ENCODE results near the gene KCTD14.

- no peak for TF ChIP-seq YY1 (IDR thresholded peaks at IDR 0.05)
- TF ChIP-seq, protein P1, sequence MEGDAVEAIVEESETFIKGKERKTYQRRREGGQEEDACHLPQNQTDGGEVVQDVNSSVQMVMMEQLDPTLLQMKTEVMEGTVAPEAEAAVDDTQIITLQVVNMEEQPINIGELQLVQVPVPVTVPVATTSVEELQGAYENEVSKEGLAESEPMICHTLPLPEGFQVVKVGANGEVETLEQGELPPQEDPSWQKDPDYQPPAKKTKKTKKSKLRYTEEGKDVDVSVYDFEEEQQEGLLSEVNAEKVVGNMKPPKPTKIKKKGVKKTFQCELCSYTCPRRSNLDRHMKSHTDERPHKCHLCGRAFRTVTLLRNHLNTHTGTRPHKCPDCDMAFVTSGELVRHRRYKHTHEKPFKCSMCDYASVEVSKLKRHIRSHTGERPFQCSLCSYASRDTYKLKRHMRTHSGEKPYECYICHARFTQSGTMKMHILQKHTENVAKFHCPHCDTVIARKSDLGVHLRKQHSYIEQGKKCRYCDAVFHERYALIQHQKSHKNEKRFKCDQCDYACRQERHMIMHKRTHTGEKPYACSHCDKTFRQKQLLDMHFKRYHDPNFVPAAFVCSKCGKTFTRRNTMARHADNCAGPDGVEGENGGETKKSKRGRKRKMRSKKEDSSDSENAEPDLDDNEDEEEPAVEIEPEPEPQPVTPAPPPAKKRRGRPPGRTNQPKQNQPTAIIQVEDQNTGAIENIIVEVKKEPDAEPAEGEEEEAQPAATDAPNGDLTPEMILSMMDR (IDR thresholded peaks at IDR 0.05; ENCODE audit: low read depth, low read length, missing input control): no peak
- TF ChIP-seq, protein P2, sequence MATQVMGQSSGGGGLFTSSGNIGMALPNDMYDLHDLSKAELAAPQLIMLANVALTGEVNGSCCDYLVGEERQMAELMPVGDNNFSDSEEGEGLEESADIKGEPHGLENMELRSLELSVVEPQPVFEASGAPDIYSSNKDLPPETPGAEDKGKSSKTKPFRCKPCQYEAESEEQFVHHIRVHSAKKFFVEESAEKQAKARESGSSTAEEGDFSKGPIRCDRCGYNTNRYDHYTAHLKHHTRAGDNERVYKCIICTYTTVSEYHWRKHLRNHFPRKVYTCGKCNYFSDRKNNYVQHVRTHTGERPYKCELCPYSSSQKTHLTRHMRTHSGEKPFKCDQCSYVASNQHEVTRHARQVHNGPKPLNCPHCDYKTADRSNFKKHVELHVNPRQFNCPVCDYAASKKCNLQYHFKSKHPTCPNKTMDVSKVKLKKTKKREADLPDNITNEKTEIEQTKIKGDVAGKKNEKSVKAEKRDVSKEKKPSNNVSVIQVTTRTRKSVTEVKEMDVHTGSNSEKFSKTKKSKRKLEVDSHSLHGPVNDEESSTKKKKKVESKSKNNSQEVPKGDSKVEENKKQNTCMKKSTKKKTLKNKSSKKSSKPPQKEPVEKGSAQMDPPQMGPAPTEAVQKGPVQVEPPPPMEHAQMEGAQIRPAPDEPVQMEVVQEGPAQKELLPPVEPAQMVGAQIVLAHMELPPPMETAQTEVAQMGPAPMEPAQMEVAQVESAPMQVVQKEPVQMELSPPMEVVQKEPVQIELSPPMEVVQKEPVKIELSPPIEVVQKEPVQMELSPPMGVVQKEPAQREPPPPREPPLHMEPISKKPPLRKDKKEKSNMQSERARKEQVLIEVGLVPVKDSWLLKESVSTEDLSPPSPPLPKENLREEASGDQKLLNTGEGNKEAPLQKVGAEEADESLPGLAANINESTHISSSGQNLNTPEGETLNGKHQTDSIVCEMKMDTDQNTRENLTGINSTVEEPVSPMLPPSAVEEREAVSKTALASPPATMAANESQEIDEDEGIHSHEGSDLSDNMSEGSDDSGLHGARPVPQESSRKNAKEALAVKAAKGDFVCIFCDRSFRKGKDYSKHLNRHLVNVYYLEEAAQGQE (IDR thresholded peaks at IDR 0.05): no peak
- TF ChIP-seq TAF1 (conservative IDR thresholded peaks at IDR 0.05): no peak
- no peak for TF ChIP-seq SP1 (IDR thresholded peaks at IDR 0.05)
- TF ChIP-seq FOXA1 (IDR thresholded peaks at IDR 0.05): no peak
- TF ChIP-seq RAD21 (IDR thresholded peaks at IDR 0.05): no peak
Observed at GRCh38 chr11:78027759-78028158, 4.7 kb upstream of the KCTD14 start.

Data from liver (tissue), 3 donors.